ENCODE results near the gene UNC93A. TPM values are rescaled to one million over a fixed set of nuclear protein-coding genes. Genes with fewer than 3 reads are reported as not detected.
A peak's percentile ranks its signal among the peaks of the same experiment; 100 is the strongest.
"Not testable (repeated sequence)": the region's sequence is repeated elsewhere in the genome, so short reads cannot be mapped to it uniquely, and the experiment has no call there.

The UNC93A gene
- total RNA-seq, 1 donor from 2014 or later = not detected

DNA sequence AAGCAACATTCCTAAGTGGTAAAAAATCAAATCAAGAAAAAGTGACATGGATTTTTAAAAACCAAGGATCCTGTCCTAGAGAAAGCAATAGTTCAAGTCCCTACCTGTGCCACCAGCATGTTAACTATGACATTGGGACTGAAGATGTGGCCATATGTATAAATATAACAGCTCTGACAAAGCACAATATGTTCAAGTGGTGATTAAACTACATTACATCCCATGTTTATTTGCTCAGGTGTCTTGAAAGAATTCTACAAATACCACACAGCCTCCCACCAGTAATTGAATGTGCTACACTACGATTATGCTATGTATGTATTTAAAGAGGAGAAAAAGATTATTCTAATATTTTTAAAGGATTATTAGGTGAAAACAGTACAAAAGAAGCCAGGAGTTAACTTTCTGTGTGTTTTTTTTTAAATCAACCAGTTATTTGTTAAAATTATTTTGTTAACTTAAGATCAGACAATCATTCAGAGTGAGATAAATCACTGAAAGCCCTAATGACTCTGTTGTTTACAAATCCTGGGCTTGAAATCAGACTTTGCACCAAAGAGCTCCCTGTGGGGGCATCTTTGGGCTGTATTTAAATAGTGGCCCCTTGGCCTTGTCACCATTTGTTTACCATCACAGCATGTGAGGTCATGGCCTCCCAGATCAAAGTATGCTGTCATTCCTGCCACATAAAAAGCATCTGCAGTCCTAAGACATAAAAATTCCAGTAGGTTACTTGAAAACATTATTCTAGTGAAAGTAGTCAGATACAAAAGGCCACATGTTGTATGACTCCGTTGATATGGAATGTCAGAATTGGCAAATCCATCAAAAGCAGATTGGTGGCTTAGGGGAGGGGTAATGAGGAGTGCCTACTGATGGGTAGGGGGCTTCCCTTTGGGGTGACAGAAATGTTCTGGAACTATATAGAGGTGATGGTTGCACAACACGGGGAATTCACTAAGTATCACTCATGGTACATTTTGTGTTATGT is 50.8 kb downstream of the UNC93A start:
- no peak for DNase-seq
- H3K36me3 Mint-ChIP-seq (ENCODE audit: low read depth) = no peaks in the 10 kb centered on the region
- intact Hi-C loops (cut with micrococcal nuclease) = no loop called here
- H3K27ac Mint-ChIP-seq = no peak overlapping the region
- H3K9me3 Mint-ChIP-seq = no peaks in the 10 kb centered on the region
- no peaks in the 10 kb centered on the region for H3K4me1 Mint-ChIP-seq
- H3K27me3 Mint-ChIP-seq = peaks cover 19% of the 10 kb centered on the region
- H3K4me3 Mint-ChIP-seq = no peak overlapping the region

DNA sequence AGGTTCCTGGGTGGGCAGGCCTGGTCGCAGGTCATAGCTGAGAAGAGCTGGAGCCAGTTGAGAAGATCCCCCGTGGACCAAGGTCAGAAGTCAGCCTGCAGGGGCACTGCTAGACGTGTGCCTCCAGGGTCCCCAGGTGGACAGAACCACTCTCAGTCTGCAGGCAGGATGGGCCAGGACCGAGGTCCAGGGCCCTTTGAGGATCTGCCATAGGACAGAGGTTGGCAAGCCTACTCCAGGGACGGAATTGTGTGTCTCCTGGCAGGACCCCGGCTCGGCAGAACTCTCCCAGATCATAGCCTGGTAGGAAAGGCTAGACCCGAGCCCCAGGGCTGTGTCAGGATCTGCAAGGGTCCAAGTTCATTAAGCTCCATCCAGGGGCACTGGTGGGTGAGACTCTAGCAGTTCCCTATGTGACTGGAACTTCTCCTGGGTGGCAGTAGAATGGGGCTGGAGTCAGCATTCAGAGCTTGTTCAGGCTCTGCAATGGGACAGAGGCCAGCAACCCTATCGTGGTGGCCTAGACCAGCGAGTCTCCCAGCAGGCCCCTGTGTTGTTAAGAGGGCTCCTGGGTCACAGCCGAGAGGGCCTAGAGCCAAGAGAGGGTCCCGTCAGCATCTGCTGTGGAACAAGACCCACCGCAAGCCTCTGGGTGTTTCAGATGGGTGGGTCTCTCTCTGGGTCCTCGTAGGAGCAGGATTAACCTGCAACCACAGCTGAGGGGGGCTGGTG is 51.9 kb downstream of the UNC93A start:
- intact Hi-C loops (cut with micrococcal nuclease) = no loop called here
- Mint-ChIP-seq H3K36me3 (ENCODE audit: low read depth) (no peaks in the 10 kb centered on the region), H3K4me3 (no peak overlapping the region), H3K27me3 (peaks cover 26% of the 10 kb centered on the region), H3K27ac (no peak overlapping the region), H3K9me3 (no peaks in the 10 kb centered on the region), H3K4me1 (no peaks in the 10 kb centered on the region)
- DNase-seq = no peak

DNA sequence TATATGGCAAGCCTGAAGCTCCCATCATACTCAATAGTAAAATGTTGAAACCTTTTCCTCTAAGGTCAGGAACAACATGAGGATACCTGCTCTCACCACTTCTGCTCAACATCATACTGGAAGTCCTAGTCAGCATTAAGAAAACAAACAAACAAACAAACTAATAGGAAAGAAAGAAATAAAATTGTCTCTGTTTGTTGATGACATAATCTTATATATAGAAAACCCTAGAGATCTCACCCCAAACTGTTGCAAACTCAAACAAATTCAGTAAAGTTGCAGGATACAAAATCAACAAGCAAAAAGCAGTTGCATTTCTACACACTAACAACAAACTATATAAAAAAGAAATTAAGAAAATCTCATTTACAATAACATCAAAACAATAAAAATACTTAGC is 54.2 kb downstream of the UNC93A start:
- Mint-ChIP-seq H3K36me3 (ENCODE audit: low read depth) (no peaks in the 10 kb centered on the region), H3K4me1 (peaks cover 3% of the 10 kb centered on the region), H3K27ac (no peak overlapping the region), H3K27me3 (peaks cover 45% of the 10 kb centered on the region), H3K9me3 (no peaks in the 10 kb centered on the region), H3K4me3 (no peak overlapping the region)
- DNase-seq = no peak
- intact Hi-C loops (cut with micrococcal nuclease) = no loop called here

DNA sequence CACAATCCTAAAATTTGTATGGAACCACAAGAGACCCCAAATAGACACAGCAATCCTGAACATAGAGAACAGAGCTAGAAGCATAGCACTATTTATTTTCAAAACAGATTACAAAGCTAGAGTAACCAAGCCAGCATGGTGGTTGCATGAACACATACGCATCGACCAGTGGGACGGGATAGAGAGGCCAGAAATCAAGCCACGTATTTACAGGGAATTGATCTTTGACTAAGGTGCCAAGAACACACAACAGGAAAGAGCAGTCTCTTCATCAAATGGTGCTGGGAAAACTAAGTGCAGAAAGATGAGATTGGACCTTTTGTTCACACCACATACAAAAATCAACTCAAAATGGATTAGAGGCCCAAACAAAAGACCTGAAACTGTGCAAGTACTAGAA is 54.8 kb downstream of the UNC93A start:
- Mint-ChIP-seq H3K27ac (no peak overlapping the region), H3K4me3 (no peak overlapping the region), H3K36me3 (ENCODE audit: low read depth) (no peaks in the 10 kb centered on the region), H3K9me3 (no peaks in the 10 kb centered on the region), H3K27me3 (peaks cover 48% of the 10 kb centered on the region), H3K4me1 (peaks cover 6% of the 10 kb centered on the region)
- intact Hi-C loops (cut with micrococcal nuclease) = no loop called here
- DNase-seq = no peak

DNA sequence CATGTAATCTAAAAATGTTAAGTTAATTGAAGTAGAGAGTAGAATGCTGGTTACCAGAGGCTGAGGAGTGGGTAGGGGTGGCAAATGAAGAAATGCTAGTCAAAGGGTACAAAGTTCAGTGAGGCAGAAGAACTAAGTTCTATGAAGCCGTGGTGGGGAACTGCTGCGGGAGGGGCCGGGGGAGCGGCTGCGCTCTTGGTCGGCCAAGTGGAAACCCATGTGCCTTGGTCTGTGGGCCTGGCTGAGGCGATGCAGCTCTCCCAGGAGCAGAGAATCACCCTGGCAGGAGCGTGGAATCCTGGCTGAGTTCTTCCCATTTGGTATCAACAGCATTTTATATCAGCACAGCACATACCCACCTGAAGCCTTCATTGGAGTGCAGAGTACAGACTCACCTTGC is 56.1 kb downstream of the UNC93A start:
- Mint-ChIP-seq H3K36me3 (ENCODE audit: low read depth) (no peaks in the 10 kb centered on the region), H3K9me3 (no peaks in the 10 kb centered on the region), H3K27ac (no peak overlapping the region), H3K4me3 (no peak overlapping the region), H3K27me3 (peaks cover 48% of the 10 kb centered on the region), H3K4me1 (peaks cover 18% of the 10 kb centered on the region)
- intact Hi-C loops (cut with micrococcal nuclease) = no loop called here
- no peak for DNase-seq

DNA sequence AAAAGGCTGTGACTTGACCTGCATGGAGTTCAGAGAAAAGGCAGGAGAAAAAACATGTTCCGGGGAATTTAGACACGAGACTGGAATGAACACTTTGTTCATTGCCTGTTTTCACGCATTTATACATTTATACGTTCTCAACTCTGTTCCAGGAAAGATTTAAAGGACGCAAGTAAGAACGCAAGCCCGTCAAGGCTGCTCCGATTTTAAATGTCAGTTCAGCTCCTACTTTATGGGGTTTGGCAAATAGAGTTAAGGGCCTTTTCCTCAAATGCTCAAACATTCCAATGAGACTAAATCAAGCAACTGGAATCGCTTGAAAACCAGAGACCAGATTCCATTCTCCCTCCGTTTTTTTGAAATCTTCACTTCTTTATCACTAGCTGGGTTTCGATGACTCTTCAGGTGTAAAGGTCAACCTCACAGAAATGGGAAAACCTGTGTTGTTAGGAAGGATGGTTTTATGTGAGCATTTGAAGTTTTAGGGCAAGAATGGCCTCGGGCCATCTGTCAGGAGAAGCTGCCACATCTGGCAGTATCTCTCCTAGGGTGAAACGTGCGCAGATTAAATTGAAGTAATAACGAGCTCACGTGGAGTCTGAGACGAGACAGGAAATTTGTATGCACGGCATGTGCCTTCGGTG is 58.6 kb downstream of the UNC93A start:
- Mint-ChIP-seq H3K36me3 (ENCODE audit: low read depth) (no peaks in the 10 kb centered on the region), H3K27ac (peak overlapping the region; percentile 49), H3K4me1 (peaks cover 18% of the 10 kb centered on the region), H3K9me3 (no peaks in the 10 kb centered on the region), H3K4me3 (peak overlapping the region; percentile 80), H3K27me3 (peaks cover 46% of the 10 kb centered on the region)
- intact Hi-C loops (cut with micrococcal nuclease) = loop anchor here (5.0 to 10.0 kb wide), 3 partner anchors 135 to 725 kb away; partner anchors contain the start of gene RPS6KA2
- DNase-seq = no peak

DNA sequence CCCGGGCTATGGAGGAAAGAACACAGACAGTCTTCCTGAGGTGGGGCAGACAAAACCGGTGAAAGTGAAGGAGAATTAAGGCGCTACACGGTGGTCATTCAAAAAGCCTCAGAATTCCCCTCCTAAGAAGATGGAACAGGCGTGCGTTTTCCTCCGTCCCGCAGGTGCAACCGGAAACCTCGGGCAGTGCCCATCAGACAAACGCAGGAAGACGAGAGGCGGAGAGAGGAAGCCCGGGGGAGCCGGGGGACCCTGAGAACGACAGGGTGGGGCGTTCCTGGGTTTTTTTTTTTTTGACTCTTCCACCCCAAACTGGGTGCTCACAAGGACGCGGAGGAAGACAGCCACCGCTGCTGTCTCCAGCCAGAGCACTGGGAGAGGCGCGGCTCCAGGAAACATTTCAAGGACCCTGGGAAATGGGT is 59.2 kb downstream of the UNC93A start:
- peaks cover 40% of the 10 kb centered on the region for H3K27me3 Mint-ChIP-seq
- intact Hi-C loops (cut with micrococcal nuclease) = loop anchor here (5.0 to 10.0 kb wide), 3 partner anchors 135 to 725 kb away; partner anchors contain the start of gene RPS6KA2
- peaks cover 18% of the 10 kb centered on the region for H3K4me1 Mint-ChIP-seq
- H3K9me3 Mint-ChIP-seq = no peaks in the 10 kb centered on the region
- peak; percentile 60 for DNase-seq
- no peaks in the 10 kb centered on the region for H3K36me3 Mint-ChIP-seq (ENCODE audit: low read depth)
- H3K27ac Mint-ChIP-seq = peak overlapping the region; percentile 49
- H3K4me3 Mint-ChIP-seq = peak overlapping the region; percentile 80

DNA sequence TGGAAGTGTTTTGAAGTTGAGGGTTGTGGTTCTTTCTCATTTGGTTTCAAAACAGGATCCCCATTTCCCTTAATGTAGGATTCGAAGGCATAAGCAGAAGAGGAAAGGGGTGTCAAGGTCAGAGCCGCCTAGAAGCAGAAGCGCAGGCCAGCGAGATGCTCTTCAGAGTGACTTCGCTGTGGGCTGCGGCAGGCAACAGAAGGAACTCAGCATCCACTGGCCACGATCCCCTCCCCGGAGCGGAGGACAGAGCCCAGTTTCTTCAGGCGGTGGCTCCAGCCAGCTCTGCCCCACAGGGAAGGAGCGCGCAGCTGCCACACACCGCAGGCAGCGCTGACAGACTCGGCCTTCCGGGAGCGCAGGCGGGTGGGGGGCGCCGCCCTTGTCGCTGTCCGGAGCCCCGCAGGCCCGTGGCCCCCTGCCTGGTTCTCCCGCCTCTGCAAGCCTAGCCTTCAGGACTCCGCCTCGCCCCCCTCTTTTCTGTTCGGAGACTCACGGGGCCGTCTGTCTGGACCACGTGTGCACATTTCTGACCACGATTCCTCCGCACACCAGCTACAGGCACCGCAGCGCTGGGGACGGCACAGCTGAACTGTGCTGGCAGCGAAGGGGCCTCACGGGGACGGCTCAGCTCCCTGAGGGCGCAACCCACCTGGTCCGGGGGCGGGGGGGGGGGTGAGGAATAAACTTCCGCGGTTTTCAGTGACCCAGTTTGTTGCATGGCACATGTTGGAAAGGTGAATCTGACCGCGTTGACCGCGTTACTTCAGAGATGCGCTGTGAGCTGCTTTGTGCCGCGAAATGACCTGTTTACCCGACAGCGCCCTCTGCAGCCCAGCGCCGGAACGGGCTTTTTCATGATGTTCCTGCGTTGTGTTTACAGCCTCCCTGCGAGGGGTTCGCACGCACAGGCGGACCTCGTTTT is 59.9 kb downstream of the UNC93A start:
- peaks cover 40% of the 10 kb centered on the region for H3K27me3 Mint-ChIP-seq
- peak; percentile 95 for DNase-seq
- H3K27ac Mint-ChIP-seq = peak overlapping the region; percentile 87
- no peaks in the 10 kb centered on the region for H3K9me3 Mint-ChIP-seq
- H3K4me1 Mint-ChIP-seq = peaks cover 18% of the 10 kb centered on the region
- peak overlapping the region; percentile 80 for H3K4me3 Mint-ChIP-seq
- intact Hi-C loops (cut with micrococcal nuclease) = loop anchor here (5.0 to 10.0 kb wide), 3 partner anchors 136 to 726 kb away; partner anchors contain the start of gene RPS6KA2
- no peaks in the 10 kb centered on the region for H3K36me3 Mint-ChIP-seq (ENCODE audit: low read depth)

DNA sequence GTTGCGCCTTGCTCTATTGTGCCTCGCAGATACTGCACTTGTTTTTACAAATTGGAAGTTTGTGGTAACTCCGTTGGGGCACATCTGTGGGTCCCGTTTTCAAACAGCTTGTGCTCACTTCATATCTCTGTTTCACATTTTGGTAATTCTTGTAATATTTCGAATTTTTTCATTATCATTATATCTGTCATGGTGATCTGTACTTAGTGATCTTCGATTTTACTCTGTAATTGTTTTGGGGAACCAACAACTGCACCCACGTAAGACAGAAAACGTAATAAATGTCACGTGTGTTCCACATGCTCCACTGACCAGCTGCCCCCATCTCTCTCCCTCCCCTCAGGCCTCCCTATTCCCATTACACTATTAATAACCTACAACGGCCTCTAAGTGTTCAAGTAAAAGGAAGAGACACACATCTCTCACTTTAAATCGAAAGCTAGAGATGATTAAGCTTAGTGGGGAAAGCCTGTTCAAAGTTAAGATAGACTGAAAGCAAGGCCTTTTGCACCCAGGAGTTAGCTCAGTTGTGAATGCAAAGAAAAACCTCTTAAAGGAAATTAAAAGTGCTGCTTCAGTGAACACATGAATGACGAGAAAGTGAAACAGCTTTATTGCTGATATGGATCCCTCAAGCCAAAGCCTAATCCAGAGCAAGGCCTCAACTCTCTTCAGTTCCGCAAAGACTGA is 60.7 kb downstream of the UNC93A start:
- no peaks in the 10 kb centered on the region for H3K36me3 Mint-ChIP-seq (ENCODE audit: low read depth)
- peak overlapping the region; percentile 80 for H3K4me3 Mint-ChIP-seq
- no peak for DNase-seq
- intact Hi-C loops (cut with micrococcal nuclease) = loop anchor here (5.0 to 10.0 kb wide), 3 partner anchors 137 to 727 kb away; partner anchors contain the start of gene RPS6KA2
- H3K27me3 Mint-ChIP-seq = peaks cover 34% of the 10 kb centered on the region
- H3K9me3 Mint-ChIP-seq = no peaks in the 10 kb centered on the region
- H3K4me1 Mint-ChIP-seq = peaks cover 18% of the 10 kb centered on the region
- peak overlapping the region; percentile 87 for H3K27ac Mint-ChIP-seq

DNA sequence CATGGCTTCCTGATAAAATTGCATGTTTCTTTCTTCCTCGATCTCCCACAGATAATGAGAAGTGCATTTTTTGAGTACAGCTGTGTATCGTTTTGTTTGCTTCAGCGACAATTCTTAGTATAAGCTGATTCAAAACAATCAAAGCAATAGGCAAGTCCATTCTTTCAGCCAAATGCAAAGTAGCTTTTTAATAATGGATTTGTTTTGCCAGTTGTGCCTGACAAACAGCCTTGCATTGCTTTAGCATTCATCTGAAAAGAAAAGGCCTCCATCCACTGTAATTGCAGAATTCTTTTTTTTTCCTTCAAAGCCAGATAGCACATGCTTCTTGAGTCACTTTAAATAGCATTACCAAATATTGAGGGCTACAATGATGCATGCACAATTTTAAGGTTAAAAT is 65.8 kb downstream of the UNC93A start:
- Mint-ChIP-seq H3K36me3 (ENCODE audit: low read depth) (no peaks in the 10 kb centered on the region), H3K27ac (no peak overlapping the region), H3K27me3 (peaks cover 6% of the 10 kb centered on the region), H3K9me3 (no peaks in the 10 kb centered on the region), H3K4me1 (peaks cover 3% of the 10 kb centered on the region), H3K4me3 (no peak overlapping the region)
- DNase-seq = no peak
- intact Hi-C loops (cut with micrococcal nuclease) = loop anchor here (10.0 kb wide), 2 partner anchors 142 to 732 kb away; partner anchors contain the start of gene RPS6KA2

DNA sequence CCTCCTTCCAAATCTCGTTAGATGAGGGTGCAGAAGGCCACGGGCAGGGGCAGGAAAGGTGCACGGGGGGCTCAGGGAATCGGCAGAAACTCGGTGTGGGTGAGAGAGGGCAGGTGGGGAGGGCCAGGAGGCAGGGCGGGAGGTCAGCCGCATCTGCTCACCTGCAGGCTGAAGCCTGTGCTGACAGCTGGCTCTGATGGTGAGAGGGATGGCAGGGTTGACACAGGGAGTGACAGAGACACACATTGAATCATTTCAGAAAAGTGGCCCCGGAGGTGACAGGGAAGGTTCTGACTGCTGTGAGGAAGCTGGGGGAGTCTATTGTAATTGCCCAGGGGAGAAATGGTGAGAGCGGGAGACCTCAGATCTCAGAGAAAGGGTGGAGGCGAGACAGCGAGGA is 67.3 kb downstream of the UNC93A start:
- H3K36me3 Mint-ChIP-seq (ENCODE audit: low read depth); H3K9me3 Mint-ChIP-seq; H3K4me3 Mint-ChIP-seq; H3K27ac Mint-ChIP-seq; H3K4me1 Mint-ChIP-seq; H3K27me3 Mint-ChIP-seq; DNase-seq: not testable (repeated sequence)
- intact Hi-C loops (cut with micrococcal nuclease) = loop anchor here (10.0 kb wide), 2 partner anchors 144 to 734 kb away; partner anchors contain the start of gene RPS6KA2

DNA sequence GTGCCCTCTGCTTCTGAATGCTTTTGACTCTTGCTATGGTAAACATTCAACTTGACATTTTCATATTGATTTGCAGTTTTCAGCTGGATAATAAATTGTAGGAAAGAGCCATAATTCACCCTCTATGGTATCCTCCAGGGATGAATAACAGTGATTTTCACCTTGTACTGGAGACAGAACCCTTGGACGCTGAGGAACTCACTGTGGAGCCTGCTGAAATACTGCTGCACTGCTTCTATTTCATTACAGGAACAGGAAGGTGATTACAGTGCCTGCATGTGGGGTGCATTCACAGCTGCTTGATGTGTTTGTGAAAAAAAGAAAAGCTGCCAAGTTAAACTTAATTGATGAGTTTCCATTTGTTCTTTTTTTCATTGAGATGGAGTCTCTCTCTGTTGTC is 70.1 kb downstream of the UNC93A start:
- intact Hi-C loops (cut with micrococcal nuclease) = not testable (repeated sequence)

More for the DNA sequence above, 70.1 kb downstream of the UNC93A start:
- not testable (repeated sequence) for H3K9me3 Mint-ChIP-seq; H3K4me1 Mint-ChIP-seq; H3K36me3 Mint-ChIP-seq (ENCODE audit: low read depth); DNase-seq; H3K27me3 Mint-ChIP-seq; H3K27ac Mint-ChIP-seq; H3K4me3 Mint-ChIP-seq

All from activated CD4-positive, alpha-beta T cell treated with anti-CD3 and anti-CD28 coated beads, Interleukin-2, amount 10 ng/mL, durations not matched to agents 24 days and 14 days (primary cell).